GM23248 (cell line): ENCODE data around the gene OSBP2. TPM values are rescaled to one million over a fixed set of nuclear protein-coding genes. Genes with fewer than 3 reads are reported as not detected.

Experiments used
- DNase-seq: peaks from one replicate; pipeline ENCODE4 v3.0.0-alpha.2; 2015
- H2AFZ ChIP-seq: fragments of 200-600 bp; sonication (generic); 2 replicates; pipeline ENCODE4 v1.6.1; 2016; ENCODE audit warnings: antibody characterized with exemption
- H3F3A ChIP-seq: fragments of 200-600 bp; sonication (generic); 2 replicates; pipeline ENCODE4 v1.6.1; 2016; ENCODE audit warnings: mild to moderate bottlenecking, antibody characterized with exemption, mixed run types; ENCODE audit not compliant: insufficient read depth
- H3K27ac ChIP-seq: fragments of 200-600 bp; sonication (generic); 2 replicates; pipeline ENCODE4 v1.5.1; 2016; ENCODE audit warnings: mild to moderate bottlenecking
- H3K27me3 ChIP-seq: fragments of 200-600 bp; sonication (generic); replicated peaks from 2 replicates; pipeline ENCODE4 v1.6.1; 2016; ENCODE audit warnings: mild to moderate bottlenecking; ENCODE audit not compliant: insufficient read depth
- H3K36me3 ChIP-seq: fragments of 200-600 bp; sonication (generic); 2 replicates; pipeline ENCODE4 v1.6.1; 2016; ENCODE audit warnings: low read depth, mild to moderate bottlenecking
- H3K4me1 ChIP-seq: fragments of 200-600 bp; sonication (generic); 2 replicates; pipeline ENCODE4 v1.6.1; 2016; ENCODE audit warnings: mild to moderate bottlenecking; ENCODE audit not compliant: insufficient read depth
- H3K4me2 ChIP-seq: fragments of 200-600 bp; sonication (generic); one replicate; pipeline ENCODE4 v1.6.1; 2016; ENCODE audit warnings: mild to moderate bottlenecking; ENCODE audit not compliant: unreplicated experiment
- H3K4me3 ChIP-seq: fragments of 200-600 bp; sonication (generic); 2 replicates; pipeline ENCODE4 v1.5.1; 2016; ENCODE audit warnings: mild to moderate bottlenecking
- H3K79me2 ChIP-seq: fragments of 200-600 bp; sonication (generic); 2 replicates; pipeline ENCODE4 v1.6.1; 2016; ENCODE audit warnings: mild to moderate bottlenecking; ENCODE audit not compliant: insufficient read depth
- H3K9ac ChIP-seq: fragments of 200-600 bp; sonication (generic); 2 replicates; pipeline ENCODE4 v1.6.1; 2016; ENCODE audit warnings: mild to moderate bottlenecking
- H3K9me2 ChIP-seq: fragments of 200-600 bp; sonication (generic); 2 replicates; pipeline ENCODE4 v1.6.1; 2016; ENCODE audit warnings: mixed run types, mild to moderate bottlenecking, moderate library complexity; ENCODE audit not compliant: insufficient read depth
- H3K9me3 ChIP-seq: fragments of 200-600 bp; sonication (generic); one replicate; pipeline ENCODE4 v1.6.1; 2017; ENCODE audit warnings: low read depth
- H4K20me1 ChIP-seq: fragments of 200-600 bp; sonication (generic); 2 replicates; pipeline ENCODE4 v1.6.0; 2016; ENCODE audit not compliant: insufficient read depth
- EZH2 ChIP-seq: fragments of 200-600 bp; sonication (generic); IDR thresholded peaks from 2 replicates; pipeline ENCODE4 v1.6.1; 2018; ENCODE audit warnings: antibody characterized with exemption, mild to moderate bottlenecking; ENCODE audit not compliant: insufficient read depth, poor library complexity, severe bottlenecking
- EZH2phosphoT487 ChIP-seq: fragments of 200-600 bp; sonication (generic); IDR thresholded peaks from 2 replicates; pipeline ENCODE4 v1.6.1; 2018; ENCODE audit warnings: antibody characterized with exemption, moderate library complexity, mild to moderate bottlenecking, low read depth; ENCODE audit not compliant: insufficient read depth
- WGBS, 2 experiments: methylation state at CpG; one replicate each; pipeline ENCODE4 v1.1.6; 2015 to 2017; ENCODE audit warnings: low lambda C conversion rate in 2 of 2, low coverage in 1 of 2; ENCODE audit errors: missing lambda C conversion rate in 2 of 2; 5-methylcytosine and 5-hydroxymethylcytosine counted together
- in situ Hi-C: fragments of 300-500 bp; cut with MboI; formaldehyde crosslinking; loops from 2 replicates; pipeline ENCODE4 v1.15.0; 2020
- polyA plus RNA-seq: library from polyadenylated mRNA; unstranded; fragments of >200 nt; fragmentation: Nextera tagmentation; extraction: Ambion mirVana; gene quantifications from 2 replicates; pipeline ENCODE4 v1.2.1, GENCODE V29; 2016
- total RNA-seq: library from RNA; depleted of rRNA; stranded (reverse); fragments of >200 nt; shearing (Covaris generic); gene quantifications from 2 replicates; pipeline ENCODE4 v1.2.3, GENCODE V29; 2014

OSBP2 gene
- total and polyA plus RNA-seq, 2 experiments from 2014 or later: 1.1 to 1.3 TPM

DNA sequence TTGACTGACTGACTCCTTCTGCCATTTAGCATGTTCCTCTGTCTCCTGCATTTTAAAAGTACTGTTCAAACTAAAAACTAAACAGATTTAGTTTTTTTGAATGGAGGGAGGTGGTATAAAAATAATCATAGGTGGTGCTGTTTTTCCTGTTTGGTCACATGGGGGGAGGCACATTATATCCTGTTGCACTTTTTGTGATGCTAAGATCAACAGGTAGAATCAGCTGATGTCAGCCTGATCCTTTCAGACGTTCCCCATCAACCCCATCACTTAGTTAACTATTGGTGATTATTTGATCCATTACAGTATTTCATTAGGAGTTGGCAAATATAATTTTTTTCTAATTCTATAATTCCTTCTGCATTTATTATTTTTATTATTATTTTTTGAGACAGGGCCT is 5.1 kb upstream of the OSBP2 start:
- Histone ChIP-seq H3F3A (no peaks in the 10 kb centered on the region), H4K20me1 (no peaks in the 10 kb centered on the region), H3K9me2 (no peaks in the 10 kb centered on the region), H2AFZ (no peak overlapping the region), H3K9me3 (no peaks in the 10 kb centered on the region), H3K4me2 (no peak overlapping the region), H3K27ac (no peak overlapping the region), H3K4me1 (no peaks in the 10 kb centered on the region), H3K9ac (no peak overlapping the region), H3K4me3 (no peak overlapping the region), H3K27me3 (no peaks in the 10 kb centered on the region), H3K79me2 (no peaks in the 10 kb centered on the region), H3K36me3 (no peaks in the 10 kb centered on the region)
- 81 to 95% methylated on average over 1 of the region's 1 CpG for WGBS, 2 experiments
- DNase-seq: no peak
- no peak for TF ChIP-seq EZH2phosphoT487
- TF ChIP-seq EZH2: no peak
- in situ Hi-C loops: no loop called here

DNA sequence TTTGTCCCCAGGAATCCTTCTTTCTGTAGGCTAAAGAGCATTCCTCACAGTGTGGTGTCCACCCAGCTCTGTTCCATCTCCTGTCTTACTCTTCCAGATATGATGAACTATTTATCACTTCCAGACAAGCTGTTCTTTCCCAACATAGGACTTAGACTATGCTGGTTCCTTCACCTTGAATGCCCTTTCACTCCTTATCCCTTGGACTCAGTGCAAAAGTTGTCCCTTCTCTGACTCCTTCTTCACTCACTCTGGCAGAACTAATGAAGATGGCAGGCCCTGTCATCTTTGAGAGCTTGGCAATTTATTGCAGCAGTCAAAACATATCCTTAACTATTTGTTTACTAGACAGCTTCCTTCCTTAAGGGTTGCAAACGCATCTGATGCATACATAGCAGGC is 3.5 kb upstream of the OSBP2 start:
- H3F3A ChIP-seq: no peaks in the 10 kb centered on the region
- TF ChIP-seq EZH2phosphoT487: no peak
- no peak for TF ChIP-seq EZH2
- no peak overlapping the region for H3K9ac ChIP-seq
- H3K4me1 ChIP-seq: no peaks in the 10 kb centered on the region
- H3K27ac ChIP-seq: no peak overlapping the region
- H3K36me3 ChIP-seq: no peaks in the 10 kb centered on the region
- no peaks in the 10 kb centered on the region for H3K9me2 ChIP-seq
- H3K4me3 ChIP-seq: no peak overlapping the region
- no peak overlapping the region for H3K4me2 ChIP-seq
- H3K27me3 ChIP-seq: no peaks in the 10 kb centered on the region
- H3K9me3 ChIP-seq: no peaks in the 10 kb centered on the region
- WGBS, 2 experiments: 53 to 58% methylated on average over 1 of the region's 1 CpG
- no peak for DNase-seq
- no peaks in the 10 kb centered on the region for H3K79me2 ChIP-seq
- in situ Hi-C loops: no loop called here
- H4K20me1 ChIP-seq: no peaks in the 10 kb centered on the region
- H2AFZ ChIP-seq: no peak overlapping the region

DNA sequence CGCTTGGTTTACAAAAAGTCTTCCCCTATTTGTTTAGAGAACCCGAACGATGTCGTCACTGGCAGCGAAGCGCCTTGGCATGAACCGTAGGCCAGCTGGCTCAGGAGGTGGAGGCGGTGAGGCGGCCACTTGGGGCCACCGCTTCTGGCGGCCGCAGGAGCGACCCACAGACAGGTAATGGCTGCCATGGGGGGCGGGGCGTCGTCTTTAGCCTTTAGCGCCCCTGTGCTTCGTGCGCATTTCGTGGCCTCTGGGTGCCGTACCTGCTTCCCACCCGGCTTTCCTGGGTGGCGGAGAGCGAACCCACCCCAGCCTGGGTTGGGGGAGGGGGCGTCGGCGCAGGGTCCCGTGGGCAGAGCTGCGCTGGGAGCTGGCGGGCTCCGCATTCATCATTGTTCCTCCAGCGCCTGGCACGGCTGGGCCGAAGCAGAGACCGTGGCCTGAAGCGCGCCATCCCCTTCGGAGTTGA is 469 bp upstream of the OSBP2 start:
- Histone ChIP-seq H3K27ac (no peak overlapping the region), H3K4me3 (peak overlapping the region; percentile 76), H4K20me1 (no peaks in the 10 kb centered on the region), H3K9me2 (no peaks in the 10 kb centered on the region), H3K4me2 (peak overlapping the region; percentile 81), H3K4me1 (no peaks in the 10 kb centered on the region), H3K27me3 (no peaks in the 10 kb centered on the region), H3F3A (no peaks in the 10 kb centered on the region), H3K9ac (peak overlapping the region; percentile 64), H2AFZ (peak overlapping the region; percentile 83), H3K79me2 (no peaks in the 10 kb centered on the region), H3K36me3 (no peaks in the 10 kb centered on the region), H3K9me3 (no peaks in the 10 kb centered on the region)
- WGBS, 2 experiments: 2% methylated on average over 33 to 36 of the region's 38 CpGs
- in situ Hi-C loops: no loop called here
- TF ChIP-seq EZH2 (no peak), EZH2phosphoT487 (no peak)
- DNase-seq: peak; percentile 62

DNA sequence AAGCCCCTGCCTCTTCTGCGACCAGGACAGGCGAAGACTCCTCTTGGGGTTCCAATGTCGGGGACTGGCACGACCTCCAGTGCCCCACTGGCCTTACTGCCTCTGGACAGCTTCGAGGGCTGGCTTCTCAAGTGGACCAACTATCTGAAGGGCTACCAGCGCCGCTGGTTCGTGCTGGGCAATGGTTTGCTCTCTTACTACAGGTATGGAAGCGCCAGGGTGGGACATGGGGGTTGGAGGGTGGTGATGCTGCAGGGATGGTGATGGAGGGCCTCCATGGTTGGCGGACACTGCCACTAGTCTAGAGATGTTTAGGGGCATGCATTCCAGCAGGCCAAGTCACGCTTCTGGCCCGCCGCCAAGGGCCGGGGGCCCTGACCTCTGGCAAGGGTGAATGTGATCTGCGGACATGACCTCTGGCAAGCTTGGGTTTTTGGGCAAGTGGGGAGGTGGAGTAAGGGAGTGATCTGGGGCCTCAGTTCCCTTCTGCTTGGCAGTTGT is 727 bp downstream of the OSBP2 start:
- Histone ChIP-seq H3K27ac (no peak overlapping the region), H3K9ac (no peak overlapping the region)
- in situ Hi-C loops: no loop called here

More for the DNA sequence above, 727 bp downstream of the OSBP2 start:
- Histone ChIP-seq H3K27me3 (no peaks in the 10 kb centered on the region), H3K4me2 (no peak overlapping the region), H3K4me1 (no peaks in the 10 kb centered on the region), H2AFZ (no peak overlapping the region), H3K79me2 (no peaks in the 10 kb centered on the region), H3K9me3 (no peaks in the 10 kb centered on the region), H3K36me3 (no peaks in the 10 kb centered on the region), H3K4me3 (peak overlapping the region; percentile 64; the same call in 1 of the 2 replicates), H4K20me1 (no peaks in the 10 kb centered on the region), H3K9me2 (no peaks in the 10 kb centered on the region), H3F3A (no peaks in the 10 kb centered on the region)
- DNase-seq: no peak
- TF ChIP-seq EZH2 (no peak), EZH2phosphoT487 (no peak)
- WGBS, 2 experiments: 67% methylated on average over 15 of the region's 15 CpGs
